GM23248 (cell line): Measurements from ENCODE around the gene MYO9A.

Experiments
- EZH2 ChIP-seq: fragments of 200-600 bp; sonication (generic); IDR thresholded peaks from 2 replicates; pipeline ENCODE4 v1.6.1; 2018; ENCODE audit warnings: antibody characterized with exemption, mild to moderate bottlenecking; ENCODE audit not compliant: insufficient read depth, poor library complexity, severe bottlenecking
- EZH2phosphoT487 ChIP-seq: fragments of 200-600 bp; sonication (generic); IDR thresholded peaks from 2 replicates; pipeline ENCODE4 v1.6.1; 2018; ENCODE audit warnings: antibody characterized with exemption, moderate library complexity, mild to moderate bottlenecking, low read depth; ENCODE audit not compliant: insufficient read depth

- TF ChIP-seq EZH2phosphoT487 (no peak), EZH2 (no peak)
Observed at GRCh38 chr15:71888797-71889196, 229.2 kb downstream of the MYO9A start.
